SU-DHL-6 (cell line): Measurements from ENCODE around the gene P3H1.

Experiments
- CTCF ChIP-seq: fragments of 200-600 bp; sonication (generic); IDR thresholded peaks from one replicate; pipeline ENCODE4 v1.5.1; 2017; ENCODE audit warnings: antibody characterized with exemption, mild to moderate bottlenecking, low read length, moderate library complexity; ENCODE audit not compliant: insufficient read depth, poor library complexity, severe bottlenecking
- EZH2phosphoT487 ChIP-seq: fragments of 200-600 bp; sonication (generic), shearing (Covaris generic); conservative IDR thresholded peaks from 2 replicates; pipeline ENCODE4 v1.6.1; 2018; ENCODE audit warnings: mild to moderate bottlenecking, antibody characterized with exemption, low read length, moderate library complexity, mixed read lengths

GRCh38 chr1:42750041-42750440, 16.8 kb downstream of the P3H1 start:
- no peak for TF ChIP-seq CTCF
- TF ChIP-seq EZH2phosphoT487 = no peak
